NCI-H345 (cell line): Measurements from ENCODE around the gene RBPJL.

Source experiments
- DNase-seq: peaks from one replicate; lab custom pipeline; 2025; lab: John Stamatoyannopoulos, UW

The RBPJL gene

DNA sequence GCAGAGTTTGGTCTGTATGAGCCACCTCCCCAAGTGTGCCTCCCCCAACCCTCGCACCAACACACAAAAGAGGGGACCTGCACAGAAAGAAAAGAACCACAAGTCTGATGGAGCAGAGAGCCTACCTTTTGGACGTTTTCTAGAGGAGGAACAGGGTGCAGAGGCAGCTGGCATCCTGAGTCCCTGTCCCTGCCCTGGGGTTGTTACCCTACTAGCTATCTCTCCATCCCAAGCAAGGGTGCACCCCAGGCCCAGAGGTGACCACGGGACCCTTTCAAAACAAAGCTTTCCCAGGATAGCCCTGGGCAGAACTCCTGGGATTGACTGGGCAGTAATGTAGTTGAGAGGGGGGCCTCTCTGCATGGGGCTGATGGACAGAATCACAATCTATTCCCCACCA is 11.2 kb downstream of the RBPJL start:
- no peak for DNase-seq

GRCh38 chr20:45318386-45318939 is 11.8 kb downstream of the RBPJL start:
- no peak for DNase-seq

- no peak for DNase-seq
These were observed 12.3 kb downstream of the RBPJL start for GRCh38 chr20:45318948-45319347.

DNA sequence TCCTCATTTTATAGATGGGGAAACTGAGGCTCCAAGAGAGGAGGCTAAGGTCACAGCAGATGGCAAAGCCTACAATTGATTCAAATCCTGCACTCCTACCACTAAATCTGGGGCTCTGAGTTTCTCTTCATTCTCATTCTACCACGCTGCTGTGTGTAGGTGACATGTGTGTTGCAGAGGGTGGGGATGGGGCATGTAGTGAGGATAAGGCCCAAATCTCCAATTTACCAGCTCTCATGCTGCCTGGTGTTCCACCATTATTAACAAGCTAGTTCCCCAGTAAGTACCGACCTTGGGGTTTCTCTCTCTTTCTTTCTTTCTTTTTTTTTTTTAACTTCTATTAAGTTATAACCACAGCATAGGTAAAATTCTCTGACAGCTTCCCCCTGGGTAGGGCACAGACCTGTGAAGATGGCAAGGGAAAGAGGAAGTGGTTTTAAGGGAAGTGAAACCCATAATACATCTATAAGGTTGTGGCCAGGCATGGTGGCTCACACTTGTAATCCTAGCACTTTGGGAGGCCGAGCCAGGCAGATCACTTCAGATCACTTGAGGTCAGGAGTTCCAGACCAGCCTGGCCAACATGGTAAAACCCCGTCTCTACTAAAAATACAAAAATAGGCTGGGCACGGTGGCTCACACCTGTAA is 14.4 kb downstream of the RBPJL start:
- no peak for DNase-seq

DNA sequence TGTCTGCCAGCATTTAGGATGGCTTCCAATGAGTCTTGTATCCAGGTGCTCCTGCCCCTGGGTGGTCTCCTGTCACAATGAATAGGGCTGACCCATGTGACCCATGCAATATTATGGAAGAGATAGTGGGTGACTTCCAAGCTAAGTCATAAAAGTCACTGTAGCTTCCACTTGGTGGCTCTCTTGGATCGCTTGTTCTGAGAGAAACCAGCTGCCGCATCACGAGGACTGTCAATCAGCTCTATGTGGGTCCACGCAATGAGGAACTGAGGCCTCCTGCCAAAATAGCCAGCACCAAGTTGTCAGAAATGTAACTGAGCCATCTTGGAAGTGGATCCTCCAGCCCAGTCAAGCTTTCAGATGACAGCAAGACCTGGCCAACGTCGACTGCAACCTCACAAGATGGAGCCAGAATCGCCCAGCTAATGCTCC is 16.3 kb downstream of the RBPJL start:
- DNase-seq = peak; percentile 22

DNA sequence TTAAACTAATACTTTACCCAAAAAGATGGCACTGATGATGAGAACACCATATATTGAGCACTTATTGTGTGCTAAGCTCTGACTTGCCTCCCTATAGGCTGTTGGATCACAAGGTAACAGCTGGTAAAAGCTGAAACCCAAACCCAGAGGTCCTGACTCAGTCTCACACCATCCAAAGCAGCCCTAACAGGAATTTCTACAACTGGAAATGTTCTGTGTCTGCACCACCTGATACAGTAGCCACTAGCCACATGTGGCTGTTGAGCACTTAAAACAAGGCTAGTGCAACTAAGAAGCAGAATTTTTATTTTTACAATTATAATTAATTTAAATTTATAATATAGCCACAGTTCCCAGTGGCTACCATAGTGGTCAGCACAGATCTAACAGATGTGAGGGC is 17.1 kb downstream of the RBPJL start:
- no peak for DNase-seq

- DNase-seq = no peak
These were observed 18.7 kb downstream of the RBPJL start for GRCh38 chr20:45325371-45325770.

DNA sequence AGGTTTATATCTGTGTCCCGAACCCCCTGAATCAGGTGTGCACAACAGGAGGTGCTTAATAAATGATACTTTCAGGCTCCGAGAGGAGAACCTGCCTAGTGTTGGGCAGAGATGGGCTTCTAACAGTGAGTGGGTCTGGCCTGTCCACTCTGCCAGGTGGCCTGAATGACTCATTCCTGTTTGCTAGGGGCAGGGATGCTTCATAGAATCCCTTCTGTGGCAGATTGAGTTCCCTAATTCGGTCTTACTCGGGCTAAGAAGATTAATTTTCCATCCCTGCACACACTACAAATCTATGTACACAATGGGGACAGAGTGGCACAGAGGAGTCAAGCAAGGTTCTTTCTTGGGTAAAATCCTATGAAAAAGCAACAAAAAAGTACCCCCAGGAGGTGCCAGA is 21.8 kb downstream of the RBPJL start:
- no peak for DNase-seq

GRCh38 chr20:45329497-45330319 is 23.1 kb downstream of the RBPJL start:
- DNase-seq = no peak

- DNase-seq = no peak
These were observed 23.8 kb downstream of the RBPJL start for GRCh38 chr20:45330476-45330875.

DNA sequence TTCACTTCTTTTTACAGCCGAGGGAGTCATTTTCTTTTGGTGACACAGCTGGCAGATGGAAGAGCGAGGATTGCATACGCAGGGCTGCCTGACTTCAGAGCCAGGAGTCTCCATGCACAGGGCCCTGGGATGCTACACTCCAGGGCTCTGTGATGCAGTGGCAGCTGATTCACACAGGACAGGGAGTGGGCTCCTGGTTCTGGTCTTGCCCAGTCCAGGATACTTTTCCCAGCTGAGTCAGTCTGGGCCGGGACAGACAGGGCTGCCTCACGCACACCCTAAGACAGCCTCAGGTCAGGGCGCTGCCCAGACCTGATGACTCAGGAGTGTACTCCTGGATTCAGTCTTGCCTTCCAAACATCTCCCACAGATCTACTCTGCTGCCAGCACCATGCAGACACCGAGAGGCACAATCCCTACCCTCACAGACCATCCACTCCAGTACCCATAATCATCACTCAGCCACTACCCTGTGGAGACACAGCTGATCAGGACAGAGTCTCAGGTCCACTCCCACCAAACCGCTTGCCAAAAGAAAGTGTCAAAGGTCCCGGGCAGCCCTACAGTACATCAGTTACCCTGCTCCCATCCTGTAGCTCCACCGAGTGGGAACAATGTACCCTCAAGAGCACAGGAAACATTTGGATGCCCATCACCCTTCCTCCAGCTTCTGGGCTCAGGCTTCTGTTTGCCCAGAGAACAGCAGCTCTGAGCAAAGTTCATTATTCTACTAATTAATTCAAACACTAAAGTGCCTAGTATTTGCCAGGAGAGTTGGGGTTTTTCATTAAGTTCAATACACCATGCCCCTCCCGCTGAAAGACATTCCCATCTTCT is 30.1 kb downstream of the RBPJL start:
- DNase-seq = no peak

GRCh38 chr20:45337367-45338120 is 30.9 kb downstream of the RBPJL start:
- no peak for DNase-seq

- DNase-seq = no peak
These were observed 31.7 kb downstream of the RBPJL start for GRCh38 chr20:45338121-45339030.

- no peak for DNase-seq
These were observed 32.4 kb downstream of the RBPJL start for GRCh38 chr20:45339084-45339483.

- no peak for DNase-seq
These were observed 33.2 kb downstream of the RBPJL start for GRCh38 chr20:45339799-45340198.

- DNase-seq = no peak
These were observed 33.7 kb downstream of the RBPJL start for GRCh38 chr20:45340236-45340847.

DNA sequence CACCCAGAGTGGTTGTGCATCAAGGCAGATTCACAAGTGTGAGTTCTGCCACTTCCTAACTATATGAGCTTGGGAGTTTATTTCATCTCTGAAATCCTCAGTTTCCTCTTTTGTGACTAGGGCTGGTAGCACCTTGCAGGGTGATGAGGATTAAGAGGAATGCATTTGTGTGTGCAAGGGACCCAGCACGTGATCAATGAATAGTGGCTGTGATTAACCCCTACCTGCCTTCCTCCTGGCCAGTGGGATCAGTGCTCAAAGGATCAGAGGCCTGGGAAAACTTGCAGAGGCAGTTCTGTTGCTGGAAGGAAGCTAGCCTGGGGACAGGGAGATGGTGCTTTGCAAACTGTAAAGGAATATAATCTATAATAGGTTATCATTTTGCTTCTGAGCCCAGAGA is 34.3 kb downstream of the RBPJL start:
- no peak for DNase-seq

DNA sequence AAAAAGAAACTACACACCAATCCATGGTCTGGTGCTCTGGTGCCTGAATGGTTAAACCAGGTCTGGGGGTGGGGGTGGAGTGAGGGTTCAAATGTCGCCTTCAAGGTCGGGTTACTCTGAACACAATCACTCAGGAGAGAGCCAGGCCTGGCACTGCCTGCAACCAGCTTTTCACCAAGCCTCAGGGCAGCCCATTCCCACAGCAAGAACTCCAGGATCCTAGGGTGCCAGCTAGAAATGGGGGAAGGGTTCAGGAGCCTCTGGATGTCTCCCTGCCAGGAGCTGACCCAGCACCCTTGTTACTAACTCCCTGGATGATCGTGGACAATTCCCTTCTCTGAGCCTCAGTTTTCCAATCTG is 34.9 kb downstream of the RBPJL start:
- DNase-seq = no peak

- peak; percentile 67 for DNase-seq
These were observed 35.6 kb downstream of the RBPJL start for GRCh38 chr20:45341939-45342854.
